HG02642 (cell line): Measurements from ENCODE around the gene KCNG2.
"Not testable (repeated sequence)": the region's sequence is repeated elsewhere in the genome, so short reads cannot be mapped to it uniquely, and the experiment has no call there.

Source experiments
- ATAC-seq: cut with Tn5 transposase; IDR thresholded peaks from one replicate; pipeline ENCODE4 v1.9.1; 2021; ENCODE audit warnings: mild to moderate bottlenecking; ENCODE audit not compliant: unreplicated experiment, poor library complexity

Gene KCNG2

GRCh38 chr18:79797518-79798345 is at the start of gene KCNG2:
Gene KCNG2, plus strand, starts transcription at chr18:79797938. Its CDS starts 65,730 bp downstream, at chr18:79863668.
- ATAC-seq = no peak

GRCh38 chr18:79748321-79749180 is 49.2 kb upstream of the KCNG2 start:
- no peak for ATAC-seq

GRCh38 chr18:79749251-79750191 is 48.2 kb upstream of the KCNG2 start:
- ATAC-seq = no peak

GRCh38 chr18:79750980-79751571 is 46.7 kb upstream of the KCNG2 start:
- ATAC-seq = no peak

- not testable (repeated sequence) for ATAC-seq
Observed at GRCh38 chr18:79751918-79752578, 45.7 kb upstream of the KCNG2 start.

GRCh38 chr18:79752946-79753345 is 44.8 kb upstream of the KCNG2 start:
- ATAC-seq = not testable (repeated sequence)

GRCh38 chr18:79753391-79753851 is 44.3 kb upstream of the KCNG2 start:
- ATAC-seq = no peak

GRCh38 chr18:79754022-79754761 is 43.5 kb upstream of the KCNG2 start:
- ATAC-seq = no peak

GRCh38 chr18:79754831-79755351 is 42.8 kb upstream of the KCNG2 start:
- ATAC-seq = no peak

- ATAC-seq = no peak
Observed at GRCh38 chr18:79755496-79756142, 42.1 kb upstream of the KCNG2 start.

- ATAC-seq = no peak
Observed at GRCh38 chr18:79756143-79756500, 41.6 kb upstream of the KCNG2 start.

- ATAC-seq = no peak
Observed at GRCh38 chr18:79756826-79757225, 40.9 kb upstream of the KCNG2 start.

GRCh38 chr18:79760348-79760747 is 37.4 kb upstream of the KCNG2 start:
- no peak for ATAC-seq

GRCh38 chr18:79760881-79761280 is 36.9 kb upstream of the KCNG2 start:
- ATAC-seq = no peak

GRCh38 chr18:79763407-79763806 is 34.3 kb upstream of the KCNG2 start:
- ATAC-seq = no peak

- ATAC-seq = no peak
Observed at GRCh38 chr18:79764131-79764530, 33.6 kb upstream of the KCNG2 start.

GRCh38 chr18:79765491-79766245 is 32.1 kb upstream of the KCNG2 start:
- ATAC-seq = no peak
